H9 (cell line): ENCODE measurements around the gene RUBCN. TPM values are rescaled to one million over a fixed set of nuclear protein-coding genes. Genes with fewer than 3 reads are reported as not detected.

Experiments used
- DNase-seq: peaks from one replicate; pipeline ENCODE4 v3.0.0-alpha.2; 2017
- H2AFZ ChIP-seq: one replicate; pipeline ENCODE4 v1.6.1; 2013; ENCODE audit warnings: mild to moderate bottlenecking, low read length, control low read depth, moderate library complexity
- H2AK5ac ChIP-seq: 2 replicates; pipeline ENCODE4 v1.6.1; 2013; ENCODE audit warnings: low read length, control low read depth, mixed read lengths; ENCODE audit not compliant: insufficient read length
- H2BK120ac ChIP-seq: one replicate; pipeline ENCODE4 v1.6.1; 2013; ENCODE audit warnings: low read depth, mild to moderate bottlenecking, low read length, control low read depth, inconsistent platforms; ENCODE audit not compliant: poor library complexity, severe bottlenecking
- H2BK12ac ChIP-seq: 2 replicates; pipeline ENCODE4 v1.6.1; 2013; ENCODE audit warnings: low read length, control low read depth, mixed read lengths, low read depth; ENCODE audit not compliant: insufficient read length
- H2BK15ac ChIP-seq: 2 replicates; pipeline ENCODE4 v1.6.1; 2013; ENCODE audit warnings: low read depth, low read length, control low read depth
- H2BK20ac ChIP-seq: one replicate; pipeline ENCODE4 v1.6.1; 2013; ENCODE audit warnings: low read depth, mild to moderate bottlenecking, low read length, control low read depth, inconsistent platforms; ENCODE audit not compliant: poor library complexity, severe bottlenecking
- H2BK5ac ChIP-seq: 2 replicates; pipeline ENCODE4 v1.6.1; 2013; ENCODE audit warnings: low read length, control low read depth, mixed read lengths; ENCODE audit not compliant: insufficient read length
- H3K14ac ChIP-seq: 2 replicates; pipeline ENCODE4 v1.6.1; 2013; ENCODE audit warnings: low read length, control low read depth; ENCODE audit not compliant: insufficient read depth
- H3K18ac ChIP-seq: 2 replicates; pipeline ENCODE4 v1.6.1; 2013; ENCODE audit warnings: low read depth, mild to moderate bottlenecking, mixed read lengths, low read length, control low read depth; ENCODE audit not compliant: insufficient read length
- H3K23ac ChIP-seq: 2 replicates; pipeline ENCODE4 v1.6.1; 2013; ENCODE audit warnings: low read length, control low read depth, mixed read lengths, low read depth; ENCODE audit not compliant: insufficient read length
- H3K23me2 ChIP-seq: 2 replicates; pipeline ENCODE4 v1.6.1; 2013; ENCODE audit warnings: low read depth, mild to moderate bottlenecking, mixed read lengths, low read length, control low read depth; ENCODE audit not compliant: insufficient read length, poor library complexity, severe bottlenecking
- H3K27ac ChIP-seq: 2 replicates; pipeline ENCODE4 v1.5.1; 2013; ENCODE audit warnings: low read length, control low read depth, mixed read lengths, low read depth; ENCODE audit not compliant: insufficient read length
- H3K27me3 ChIP-seq: 2 replicates; pipeline ENCODE4 v1.6.1; 2013; ENCODE audit warnings: low read length, control low read depth, inconsistent platforms; ENCODE audit not compliant: insufficient read depth
- H3K4ac ChIP-seq: 2 replicates; pipeline ENCODE4 v1.6.1; 2013; ENCODE audit warnings: low read depth, mild to moderate bottlenecking, control low read depth, inconsistent platforms, low read length, moderate library complexity
- H3K4me1 ChIP-seq: 2 replicates; pipeline ENCODE4 v1.6.1; 2013; ENCODE audit warnings: low read length, control low read depth, inconsistent platforms; ENCODE audit not compliant: insufficient read depth
- H3K4me2 ChIP-seq: 2 replicates; pipeline ENCODE4 v1.6.1; 2013; ENCODE audit warnings: low read length, control low read depth, mixed read lengths; ENCODE audit not compliant: insufficient read length, insufficient read depth
- H3K56ac ChIP-seq: 2 replicates; pipeline ENCODE4 v1.6.1; 2013; ENCODE audit warnings: low read depth, mild to moderate bottlenecking, mixed read lengths, low read length, control low read depth; ENCODE audit not compliant: insufficient read length
- H3K79me1 ChIP-seq: 2 replicates; pipeline ENCODE4 v1.6.1; 2013; ENCODE audit warnings: low read depth, mild to moderate bottlenecking, moderate library complexity, low read length, control low read depth, inconsistent platforms; ENCODE audit not compliant: insufficient read depth, poor library complexity, severe bottlenecking
- H3K79me2 ChIP-seq: 2 replicates; pipeline ENCODE4 v1.6.1; 2013; ENCODE audit warnings: low read length, control low read depth, inconsistent platforms; ENCODE audit not compliant: insufficient read depth
- H3K9ac ChIP-seq: 2 replicates; pipeline ENCODE4 v1.6.1; 2013; ENCODE audit warnings: low read length, control low read depth, mixed read lengths; ENCODE audit not compliant: insufficient read length; ENCODE audit errors: extremely low read depth
- H3K9me3 ChIP-seq: one replicate; pipeline ENCODE4 v1.6.1; 2013; ENCODE audit warnings: low read depth, low read length, inconsistent platforms; ENCODE audit not compliant: control insufficient read depth
- H3T11ph ChIP-seq: one replicate; pipeline ENCODE4 v1.6.1; 2013; ENCODE audit warnings: mild to moderate bottlenecking, low read length, control low read depth, inconsistent platforms
- H4K20me1 ChIP-seq: one replicate; pipeline ENCODE4 v1.6.1; 2013; ENCODE audit not compliant: control insufficient read depth, insufficient read length, insufficient read depth
- H4K5ac ChIP-seq: 2 replicates; pipeline ENCODE4 v1.6.1; 2013; ENCODE audit warnings: low read depth, mild to moderate bottlenecking, mixed read lengths, low read length, control low read depth; ENCODE audit not compliant: insufficient read length
- H4K8ac ChIP-seq: replicated peaks from 2 replicates; pipeline ENCODE4 v1.6.1; 2013; ENCODE audit warnings: low read length, control low read depth, mixed read lengths, low read depth; ENCODE audit not compliant: insufficient read length
- H4K91ac ChIP-seq: 2 replicates; pipeline ENCODE4 v1.6.1; 2013; ENCODE audit warnings: low read depth, mild to moderate bottlenecking, moderate library complexity, mixed read lengths, low read length, control low read depth; ENCODE audit not compliant: insufficient read length
- H3K27ac Mint-ChIP-seq, 3 experiments: 2 replicates in 2 of 3; 3 replicates in 1 of 3; pipeline ENCODE4 v1.8.0; 2020 to 2021; ENCODE audit warnings: mixed read lengths in 3 of 3, mild to moderate bottlenecking in 1 of 3, moderate library complexity in 1 of 3
- H3K27me3 Mint-ChIP-seq: 2 replicates; pipeline ENCODE4 v1.8.0; 2021; ENCODE audit warnings: low read depth, mild to moderate bottlenecking, moderate library complexity, mixed read lengths
- H3K36me3 Mint-ChIP-seq, 3 experiments: 2 replicates in 2 of 3; 3 replicates in 1 of 3; pipeline ENCODE4 v1.8.0; 2020 to 2021; ENCODE audit warnings: low read depth in 3 of 3, mixed read lengths in 3 of 3; ENCODE audit not compliant: insufficient read depth in 1 of 3
- H3K4me1 Mint-ChIP-seq, 2 experiments: 2 replicates each; pipeline ENCODE4 v1.8.0; 2020; ENCODE audit warnings: mixed read lengths in 2 of 2
- H3K4me3 Mint-ChIP-seq, 2 experiments: 2 replicates in 1 of 2; 3 replicates in 1 of 2; pipeline ENCODE4 v1.8.0; 2020 to 2021; ENCODE audit warnings: mild to moderate bottlenecking in 2 of 2, mixed read lengths in 2 of 2, moderate library complexity in 1 of 2
- H3K9me3 Mint-ChIP-seq, 2 experiments: 2 replicates in 1 of 2; 3 replicates in 1 of 2; pipeline ENCODE4 v1.8.0; 2020; ENCODE audit warnings: mild to moderate bottlenecking in 2 of 2, mixed read lengths in 2 of 2, moderate library complexity in 1 of 2
- WGBS: extraction: QIAGEN DNeasy Blood & Tissue Kit; methylation state at CpG from one replicate; pipeline ENCODE4 v1.1.7; 2013; ENCODE audit warnings: missing lambda C conversion rate, low lambda C conversion rate, mixed read lengths; ENCODE audit not compliant: insufficient read length; ENCODE audit errors: extremely low coverage; 5-methylcytosine and 5-hydroxymethylcytosine counted together
- total RNA-seq: library from RNA; stranded (reverse); gene quantifications from 2 replicates; pipeline ENCODE4 v1.2.1, GENCODE V29; 2021
- TF ChIP-seq, protein P1 (sequence below): fragments of 200-600 bp; sonication (generic); conservative IDR thresholded peaks from 3 replicates; pipeline ENCODE4 v1.8.0; 2021; ENCODE audit warnings: antibody characterized with exemption, mild to moderate bottlenecking

RUBCN gene
- total RNA-seq, 1 experiment from 2014 or later: 17.7 TPM

- Histone ChIP-seq H3K4me2 (peak overlapping the region; percentile 76), H3K14ac (no peak overlapping the region), H3K79me2 (no peaks in the 10 kb centered on the region), H3K4ac (no peak overlapping the region), H2BK12ac (no peak overlapping the region), H3K9me3 (no peaks in the 10 kb centered on the region), H4K8ac (no peak overlapping the region), H4K5ac (no peak overlapping the region), H3K9ac (no peak overlapping the region), H3K27ac (no peak overlapping the region), H2BK120ac (no peak overlapping the region), H3K4me1 (no peaks in the 10 kb centered on the region; the same call in 1 of the 2 replicates), H2BK20ac (no peak overlapping the region), H3K56ac (no peak overlapping the region), H3K23ac (no peak overlapping the region), H3K27me3 (peaks cover 5% of the 10 kb centered on the region; the same call in 1 of the 2 replicates), H3K18ac (no peak overlapping the region), H4K91ac (no peak overlapping the region), H3K79me1 (no peaks in the 10 kb centered on the region), H4K20me1 (no peaks in the 10 kb centered on the region), H3T11ph (no peak overlapping the region), H2AFZ (peak overlapping the region; percentile 9), H2BK5ac (no peak overlapping the region), H2AK5ac (no peak overlapping the region), H3K23me2 (peaks cover 18% of the 10 kb centered on the region), H2BK15ac (no peak overlapping the region)
- peak; percentile 73 for DNase-seq
- Mint-ChIP-seq H3K9me3 (peaks cover 0 to 8% of the 10 kb centered on the region in 2 experiments; a peak in 2 of 5 replicates), H3K4me3 (peak overlapping the region; percentile 79 to 93), H3K27ac (no peak overlapping the region), H3K27me3 (peaks cover 34% of the 10 kb centered on the region), H3K36me3 (no peaks in the 10 kb centered on the region; a peak in 1 of 7 replicates), H3K4me1 (peaks cover 19 to 24% of the 10 kb centered on the region in 2 experiments)
- no CpG with 5 or more reads among the region's 18 CpGs for WGBS
- TF ChIP-seq, protein P1, sequence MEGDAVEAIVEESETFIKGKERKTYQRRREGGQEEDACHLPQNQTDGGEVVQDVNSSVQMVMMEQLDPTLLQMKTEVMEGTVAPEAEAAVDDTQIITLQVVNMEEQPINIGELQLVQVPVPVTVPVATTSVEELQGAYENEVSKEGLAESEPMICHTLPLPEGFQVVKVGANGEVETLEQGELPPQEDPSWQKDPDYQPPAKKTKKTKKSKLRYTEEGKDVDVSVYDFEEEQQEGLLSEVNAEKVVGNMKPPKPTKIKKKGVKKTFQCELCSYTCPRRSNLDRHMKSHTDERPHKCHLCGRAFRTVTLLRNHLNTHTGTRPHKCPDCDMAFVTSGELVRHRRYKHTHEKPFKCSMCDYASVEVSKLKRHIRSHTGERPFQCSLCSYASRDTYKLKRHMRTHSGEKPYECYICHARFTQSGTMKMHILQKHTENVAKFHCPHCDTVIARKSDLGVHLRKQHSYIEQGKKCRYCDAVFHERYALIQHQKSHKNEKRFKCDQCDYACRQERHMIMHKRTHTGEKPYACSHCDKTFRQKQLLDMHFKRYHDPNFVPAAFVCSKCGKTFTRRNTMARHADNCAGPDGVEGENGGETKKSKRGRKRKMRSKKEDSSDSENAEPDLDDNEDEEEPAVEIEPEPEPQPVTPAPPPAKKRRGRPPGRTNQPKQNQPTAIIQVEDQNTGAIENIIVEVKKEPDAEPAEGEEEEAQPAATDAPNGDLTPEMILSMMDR: no peak
These were observed 12.6 kb upstream of the RUBCN start for GRCh38 chr3:197749315-197749600.
